Measurements from ENCODE around the gene PPP1R9A. TPM values are rescaled to one million over a fixed set of nuclear protein-coding genes. Genes with fewer than 3 reads are reported as not detected.
A peak's percentile ranks its signal among the peaks of the same experiment; 100 is the strongest.
"Not testable (repeated sequence)": the region's sequence is repeated elsewhere in the genome, so short reads cannot be mapped to it uniquely, and the experiment has no call there.

PPP1R9A gene
- total and polyA plus RNA-seq, 5 experiments from 2014 or later, result 0.14 to 0.75 (median 0.18) TPM; not detected in 2

DNA sequence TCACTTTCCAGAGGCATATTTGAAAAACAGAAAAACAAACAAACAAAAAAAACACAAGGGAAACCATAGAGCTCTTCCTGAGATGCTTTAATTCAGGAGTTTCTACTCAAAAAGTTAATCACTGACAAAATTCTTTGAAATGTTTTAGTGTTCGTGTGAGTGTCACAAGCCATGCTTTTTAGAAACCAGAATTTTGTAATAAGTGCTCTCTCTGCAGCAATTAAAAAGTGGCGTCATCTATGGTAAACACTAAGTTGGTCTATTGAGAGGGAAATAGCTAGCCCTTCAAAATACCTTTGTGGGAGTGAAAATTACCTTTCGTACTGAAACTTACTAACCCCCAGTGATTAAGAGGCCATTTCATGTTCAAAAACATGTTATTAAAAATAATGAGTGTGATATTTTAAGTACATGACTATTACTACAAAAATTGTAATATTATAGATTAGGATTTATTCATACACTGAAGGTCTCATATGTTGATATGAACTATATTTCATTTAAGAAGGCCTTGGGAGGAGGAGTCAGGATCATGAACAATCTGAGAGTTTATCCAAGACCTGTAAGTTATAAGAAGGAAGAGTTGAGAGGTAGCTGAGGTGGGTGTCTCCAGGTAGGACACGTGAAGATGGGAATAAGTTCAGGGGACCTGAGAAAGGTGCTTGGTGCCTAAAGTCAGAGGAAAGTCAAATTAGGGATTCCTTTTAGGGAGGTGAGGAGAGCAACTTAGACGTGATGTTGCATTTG, 94.6 kb downstream of the PPP1R9A start:
- Mint-ChIP-seq H3K4me3 (no peak overlapping the region), H3K36me3 (no peaks in the 10 kb centered on the region), H3K27me3 (peaks cover 0 to 5% (median 0%) of the 10 kb centered on the region in 5 donors), H3K27ac (no peak overlapping the region), H3K9me3 (peaks cover 0 to 2% (median 0%) of the 10 kb centered on the region in 9 donors), H3K4me1 (no peaks in the 10 kb centered on the region)
- ATAC-seq, result no peak
- POLR2A ChIA-PET, result no interaction called here
- no peak for DNase-seq

DNA sequence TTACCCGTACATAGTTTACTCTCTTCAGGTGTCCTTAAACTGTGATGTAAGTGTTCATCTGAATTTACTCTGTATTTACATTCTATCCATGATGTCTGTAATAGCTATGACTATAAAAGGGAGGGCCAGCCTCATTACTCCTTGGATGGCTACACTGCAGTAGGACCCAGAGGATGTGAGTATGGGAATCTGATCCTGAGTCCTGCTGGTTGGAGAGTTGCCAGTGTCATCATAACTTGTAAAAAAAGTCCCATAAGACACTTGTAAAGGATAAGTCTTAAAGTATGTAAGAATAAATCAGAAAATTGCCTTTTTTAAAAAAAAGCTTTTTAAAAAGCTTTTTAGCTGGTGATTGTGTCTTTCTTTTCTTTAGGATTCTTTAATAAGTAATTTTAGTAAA, 95.4 kb downstream of the PPP1R9A start:
- Mint-ChIP-seq H3K27me3 (peaks cover 0 to 5% (median 0%) of the 10 kb centered on the region in 5 donors), H3K27ac (no peak overlapping the region), H3K4me3 (no peak overlapping the region), H3K9me3 (peaks cover 0 to 2% (median 0%) of the 10 kb centered on the region in 9 donors), H3K4me1 (no peaks in the 10 kb centered on the region), H3K36me3 (no peaks in the 10 kb centered on the region)
- ATAC-seq (no peak), DNase-seq (no peak)
- POLR2A ChIA-PET, result no interaction called here

DNA sequence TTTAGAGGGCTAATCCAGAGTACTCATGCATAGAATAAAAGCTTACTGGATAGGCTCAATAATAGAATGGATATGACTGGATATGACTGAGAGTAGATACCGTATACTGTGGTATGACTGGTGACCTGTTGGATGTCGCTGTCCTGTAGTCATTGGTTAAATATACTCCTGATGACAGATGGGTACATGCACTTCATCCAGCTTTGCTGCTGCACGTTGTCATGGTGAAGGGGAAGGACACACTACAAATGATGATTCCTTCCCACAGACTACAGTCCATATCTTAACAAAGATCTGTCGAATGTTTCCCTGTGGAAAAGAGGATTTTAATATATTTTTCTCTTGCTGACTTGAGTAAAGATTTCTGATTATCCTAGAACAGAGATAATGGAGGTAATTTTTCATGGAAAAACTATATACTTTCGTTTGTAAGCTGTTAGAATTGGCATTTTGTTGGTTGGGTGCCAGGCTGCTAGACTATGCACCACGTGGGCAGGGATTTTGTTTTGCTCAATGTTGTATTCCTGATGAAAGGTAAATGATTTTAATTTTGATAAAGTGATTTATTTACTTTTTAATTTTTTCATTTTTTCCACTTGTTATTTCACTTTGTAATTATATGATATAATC, 97.3 kb downstream of the PPP1R9A start:
- H3K9me3 Mint-ChIP-seq, result peaks cover 0 to 5% (median 0%) of the 10 kb centered on the region in 9 donors
- H3K27ac Mint-ChIP-seq, result no peak overlapping the region
- no peaks in the 10 kb centered on the region for H3K4me1 Mint-ChIP-seq
- ATAC-seq, result no peak
- POLR2A ChIA-PET, result no interaction called here
- no peak for DNase-seq
- H3K36me3 Mint-ChIP-seq, result no peaks in the 10 kb centered on the region
- no peaks in the 10 kb centered on the region for H3K27me3 Mint-ChIP-seq
- no peak overlapping the region for H3K4me3 Mint-ChIP-seq

DNA sequence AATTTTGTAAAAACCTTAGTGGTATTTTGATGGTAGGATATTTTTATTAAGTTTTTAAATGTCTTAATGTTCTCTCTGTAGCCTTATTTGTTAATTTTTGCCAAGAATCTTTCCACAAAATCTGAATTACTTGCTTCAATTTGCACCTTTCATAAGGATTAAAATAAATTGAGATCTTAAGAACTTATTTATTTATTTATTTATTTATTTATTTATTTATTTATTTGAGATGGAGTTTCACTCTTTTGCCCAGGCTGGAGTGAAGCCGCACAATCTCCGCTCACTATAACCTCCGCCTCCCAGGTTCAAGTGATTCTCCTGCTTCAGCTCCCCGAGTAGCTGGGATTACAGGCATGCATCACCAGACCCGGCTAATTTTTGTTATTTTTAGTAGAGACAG, 98.6 kb downstream of the PPP1R9A start:
- DNase-seq (no peak), ATAC-seq (no peak)
- peaks cover 0 to 5% (median 0%) of the 10 kb centered on the region in 9 donors for H3K9me3 Mint-ChIP-seq
- no peak overlapping the region for H3K27ac Mint-ChIP-seq
- POLR2A ChIA-PET, result no interaction called here
- no peaks in the 10 kb centered on the region for H3K4me1 Mint-ChIP-seq
- H3K27me3 Mint-ChIP-seq, result no peaks in the 10 kb centered on the region
- H3K4me3 Mint-ChIP-seq, result no peak overlapping the region
- H3K36me3 Mint-ChIP-seq, result no peaks in the 10 kb centered on the region

DNA sequence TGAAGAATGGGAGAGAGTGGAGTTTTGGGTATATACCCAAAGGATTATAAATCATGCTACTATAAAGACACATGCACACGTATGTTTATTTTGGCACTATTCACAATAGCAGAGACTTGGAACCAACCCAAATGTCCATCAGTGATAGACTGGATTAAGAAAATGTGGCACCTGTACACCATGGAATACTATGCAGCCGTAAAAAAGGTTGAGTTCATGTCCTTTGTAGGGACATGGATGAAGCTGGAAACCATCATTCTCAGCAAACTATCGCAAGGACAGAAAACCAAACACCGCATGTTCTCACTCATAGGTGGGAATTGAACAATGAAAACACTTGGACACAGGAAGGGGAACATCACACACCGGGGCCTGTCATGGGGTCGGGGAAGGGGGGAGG, 101.4 kb downstream of the PPP1R9A start:
- H3K9me3 Mint-ChIP-seq, DNase-seq, H3K27me3 Mint-ChIP-seq, H3K4me3 Mint-ChIP-seq, POLR2A ChIA-PET, H3K27ac Mint-ChIP-seq, ATAC-seq, H3K4me1 Mint-ChIP-seq, H3K36me3 Mint-ChIP-seq: not testable (repeated sequence)

DNA sequence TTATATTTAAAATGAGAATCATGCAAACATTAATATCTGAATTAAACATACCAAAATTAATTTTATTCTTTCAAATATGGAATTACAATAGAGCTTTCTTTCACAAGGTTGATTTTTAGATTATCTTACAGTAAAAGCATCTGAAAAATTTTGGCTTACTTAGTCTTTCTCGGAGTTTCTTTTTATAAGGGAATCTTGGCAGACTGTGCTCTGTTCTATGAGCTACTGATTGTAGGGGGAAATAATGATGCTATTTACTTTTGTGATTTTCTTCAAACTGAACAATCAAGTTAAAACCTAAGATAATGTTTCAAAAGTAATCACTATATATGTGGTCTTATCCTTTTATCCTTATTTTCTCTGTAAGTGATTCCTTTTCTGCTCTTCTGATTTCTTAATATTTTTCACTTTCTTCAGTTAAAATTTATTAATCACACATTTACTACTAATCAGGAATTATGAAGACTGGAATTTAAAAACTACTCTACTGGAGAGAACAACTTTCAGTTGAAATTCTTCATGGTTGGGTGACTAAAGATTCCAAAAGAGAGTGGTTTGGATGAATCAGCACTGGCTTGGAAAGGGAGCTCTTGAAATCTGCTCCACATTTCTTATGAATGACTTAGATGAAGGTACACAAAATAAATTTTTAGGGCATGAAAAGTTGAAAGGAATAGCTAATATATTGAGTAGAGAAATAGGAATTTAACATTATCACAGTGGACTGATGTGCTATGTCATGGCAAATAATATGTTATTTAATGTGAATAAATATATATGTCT, 103.9 kb downstream of the PPP1R9A start:
- Mint-ChIP-seq H3K27me3 (no peaks in the 10 kb centered on the region), H3K9me3 (peaks cover 0 to 5% (median 0%) of the 10 kb centered on the region in 9 donors), H3K4me1 (no peaks in the 10 kb centered on the region), H3K4me3 (no peak overlapping the region), H3K36me3 (no peaks in the 10 kb centered on the region), H3K27ac (no peak overlapping the region)
- POLR2A ChIA-PET, result no interaction called here
- no peak for ATAC-seq
- DNase-seq, result no peak

DNA sequence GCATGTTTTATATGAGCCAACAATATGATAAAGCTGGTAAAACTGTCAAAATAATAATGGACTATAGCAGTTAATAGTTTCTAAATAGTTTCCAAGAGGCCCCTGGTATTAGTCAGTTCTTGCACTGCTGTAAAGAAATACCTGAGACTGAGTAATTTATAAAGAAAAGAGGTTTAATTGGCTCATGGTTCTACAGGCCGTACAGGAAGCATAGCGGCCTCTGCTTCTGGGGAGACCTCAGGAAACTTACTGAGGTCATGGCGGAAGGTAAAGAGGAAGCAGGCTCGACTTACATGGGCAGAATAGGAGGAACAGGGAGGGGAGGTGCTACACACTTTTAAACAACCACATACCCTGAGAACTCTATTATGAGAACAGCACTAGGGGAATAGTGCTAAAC, 104.6 kb downstream of the PPP1R9A start:
- POLR2A ChIA-PET, result no interaction called here

DNA sequence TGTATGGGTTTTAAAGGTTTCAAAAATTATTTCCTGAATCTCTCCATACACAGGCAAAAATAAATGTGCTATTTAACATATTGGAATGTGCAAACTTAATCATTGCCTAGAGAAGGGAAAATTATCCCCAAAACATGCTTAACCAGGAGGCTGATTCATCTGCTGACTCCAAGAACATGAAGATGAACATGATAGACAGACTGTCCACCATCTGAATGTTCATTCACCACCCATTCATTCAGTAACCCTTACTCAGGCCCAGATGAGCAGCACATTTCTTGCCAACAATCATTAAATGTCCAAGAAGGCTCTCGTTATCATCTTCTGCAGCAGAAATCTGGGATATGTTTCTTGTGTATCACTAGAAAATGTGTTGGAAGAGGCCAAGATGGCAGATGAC, 110.6 kb downstream of the PPP1R9A start:
- peaks cover 0 to 12% (median 3%) of the 10 kb centered on the region in 9 donors for H3K9me3 Mint-ChIP-seq
- POLR2A ChIA-PET, result no interaction called here

More for the DNA sequence above, 104.6 kb downstream of the PPP1R9A start:
- DNase-seq (no peak), ATAC-seq (no peak)
- Mint-ChIP-seq H3K4me3 (no peak overlapping the region), H3K36me3 (no peaks in the 10 kb centered on the region), H3K27me3 (no peaks in the 10 kb centered on the region), H3K9me3 (peaks cover 0 to 5% (median 0%) of the 10 kb centered on the region in 9 donors), H3K27ac (no peak overlapping the region), H3K4me1 (no peaks in the 10 kb centered on the region)

DNA sequence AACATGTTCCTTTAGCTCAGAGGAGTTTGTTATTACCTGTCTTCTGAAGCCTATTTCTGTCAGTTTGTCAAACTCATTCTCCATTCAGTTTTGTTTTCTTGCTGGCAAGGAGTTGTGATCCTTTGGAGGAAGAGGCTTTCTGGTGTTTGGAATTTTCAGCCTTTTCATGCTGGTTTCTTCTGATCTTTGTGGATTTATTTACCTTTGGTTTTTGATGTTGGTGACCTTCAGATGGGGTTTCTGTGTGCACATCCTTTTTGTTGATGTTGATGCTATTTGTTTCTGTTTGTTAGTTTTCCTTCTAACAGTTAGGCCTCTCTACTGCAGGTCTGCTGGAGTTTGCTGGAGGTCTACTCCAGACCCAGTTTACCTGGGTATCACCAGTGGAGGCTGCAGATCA, 118.6 kb downstream of the PPP1R9A start:
- H3K4me3 Mint-ChIP-seq, result no peak overlapping the region
- H3K27ac Mint-ChIP-seq, result no peak overlapping the region
- peaks cover 0 to 11% (median 0%) of the 10 kb centered on the region in 3 donors for H3K36me3 Mint-ChIP-seq
- POLR2A ChIA-PET, result no interaction called here
- no peak for ATAC-seq
- no peak for DNase-seq
- peaks cover 0 to 35% (median 14%) of the 10 kb centered on the region in 9 donors for H3K9me3 Mint-ChIP-seq
- H3K27me3 Mint-ChIP-seq, result peaks cover 0 to 6% (median 0%) of the 10 kb centered on the region in 5 donors
- H3K4me1 Mint-ChIP-seq, result no peaks in the 10 kb centered on the region

More for the DNA sequence above, 110.6 kb downstream of the PPP1R9A start:
- H3K27ac Mint-ChIP-seq, result no peak overlapping the region
- H3K36me3 Mint-ChIP-seq, result no peaks in the 10 kb centered on the region
- ATAC-seq (no peak), DNase-seq (no peak)
- H3K4me1 Mint-ChIP-seq, result no peaks in the 10 kb centered on the region
- H3K4me3 Mint-ChIP-seq, result no peak overlapping the region
- H3K27me3 Mint-ChIP-seq, result no peaks in the 10 kb centered on the region

DNA sequence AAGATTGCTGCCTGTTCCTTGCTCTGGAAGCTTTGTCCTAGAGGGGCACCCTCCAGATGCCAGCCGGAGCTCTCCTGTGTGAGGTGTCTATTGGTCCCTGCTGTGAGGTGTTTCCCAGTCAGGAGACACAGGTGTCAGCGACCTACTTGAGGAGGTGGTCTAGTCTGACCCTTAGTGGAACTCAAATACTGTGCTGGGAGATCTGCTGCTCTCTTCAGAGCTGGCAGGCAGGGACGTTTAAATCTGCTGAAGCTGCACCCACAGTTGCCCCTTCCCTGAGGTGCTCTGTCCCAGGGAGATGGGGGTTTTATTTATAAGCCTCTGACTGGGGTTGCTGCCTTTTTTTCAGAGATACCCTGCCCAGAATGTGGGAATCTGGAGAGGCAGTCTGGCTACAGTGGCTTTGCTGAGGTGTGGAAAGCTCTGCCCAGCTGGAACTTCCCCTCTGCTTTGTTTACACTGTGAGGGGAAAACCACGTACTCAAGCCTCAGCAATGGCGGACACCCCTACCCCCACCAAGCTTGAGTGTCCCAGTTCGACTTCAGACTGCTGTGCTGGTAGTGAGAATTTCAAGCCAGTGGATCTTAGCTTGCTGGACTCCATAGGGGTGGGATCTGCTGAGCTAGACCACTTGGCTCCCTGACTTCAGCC, 119.2 kb downstream of the PPP1R9A start:
- POLR2A ChIA-PET, result no interaction called here
- DNase-seq (no peak), ATAC-seq (no peak)
- Mint-ChIP-seq H3K36me3 (peaks cover 0 to 11% (median 0%) of the 10 kb centered on the region in 3 donors), H3K27ac (no peak overlapping the region), H3K4me3 (no peak overlapping the region), H3K27me3 (peaks cover 0 to 6% (median 0%) of the 10 kb centered on the region in 5 donors), H3K9me3 (peaks cover 0 to 31% (median 14%) of the 10 kb centered on the region in 9 donors), H3K4me1 (no peaks in the 10 kb centered on the region)

DNA sequence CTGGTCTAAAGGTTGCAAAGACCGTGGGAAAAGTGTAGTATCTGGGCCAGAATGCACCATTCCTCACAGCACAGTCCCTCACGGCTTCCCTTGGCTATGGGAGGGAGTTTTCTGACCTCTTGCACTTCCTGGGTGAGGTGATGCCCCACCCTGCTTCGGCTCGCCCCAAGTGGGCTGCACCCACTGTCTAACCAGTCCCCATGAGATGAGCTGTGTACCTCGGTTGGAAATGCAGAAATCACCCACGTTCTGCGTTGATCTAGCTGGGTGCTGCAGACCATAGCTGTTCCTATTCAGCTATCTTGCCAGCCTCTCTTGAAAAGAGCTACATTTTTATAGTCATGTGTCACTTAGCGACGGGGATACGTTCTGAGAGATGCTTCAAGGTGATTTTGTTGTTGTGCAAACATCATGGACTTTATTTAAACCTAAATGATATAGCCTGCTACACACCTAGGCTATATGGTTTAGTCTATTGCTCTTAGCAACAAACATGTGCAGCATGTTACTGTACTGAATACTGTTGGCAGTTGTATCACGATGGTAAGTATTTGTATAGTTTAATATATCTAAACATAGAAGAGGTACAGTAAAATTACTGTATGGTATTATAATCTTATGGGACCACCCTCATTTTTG, 120.0 kb downstream of the PPP1R9A start:
- Mint-ChIP-seq H3K36me3 (peaks cover 0 to 11% (median 0%) of the 10 kb centered on the region in 3 donors), H3K9me3 (peaks cover 0 to 31% (median 11%) of the 10 kb centered on the region in 9 donors), H3K27ac (no peak overlapping the region), H3K4me1 (no peaks in the 10 kb centered on the region), H3K27me3 (peaks cover 0 to 6% (median 0%) of the 10 kb centered on the region in 5 donors), H3K4me3 (peak overlapping the region in 1 of 10 donors; percentile 9)
- no peak for ATAC-seq
- POLR2A ChIA-PET, result no interaction called here
- DNase-seq, result no peak

DNA sequence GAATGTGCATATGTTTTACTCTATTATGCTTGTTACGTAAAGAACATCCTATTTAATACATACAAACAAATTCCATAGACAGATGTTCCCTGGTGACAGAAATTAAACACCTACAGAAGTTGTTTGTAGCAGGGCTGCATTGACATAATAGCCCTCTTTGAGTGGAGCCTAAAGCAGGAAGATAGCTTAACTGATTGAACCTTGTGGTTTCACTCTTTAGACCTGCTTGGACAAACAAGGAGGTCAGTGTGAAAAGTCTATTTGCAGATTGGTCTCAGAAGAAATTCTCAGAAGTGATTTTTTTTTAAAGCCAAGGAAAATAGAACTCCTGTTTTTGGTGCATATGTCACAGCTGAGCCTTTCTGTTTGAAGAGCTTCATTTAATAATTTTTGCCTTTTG, 121.3 kb downstream of the PPP1R9A start:
- Mint-ChIP-seq H3K27ac (no peak overlapping the region), H3K9me3 (peaks cover 0 to 23% (median 10%) of the 10 kb centered on the region in 9 donors), H3K36me3 (peaks cover 0 to 11% (median 0%) of the 10 kb centered on the region in 3 donors), H3K4me1 (no peaks in the 10 kb centered on the region), H3K27me3 (peaks cover 0 to 4% (median 0%) of the 10 kb centered on the region in 5 donors), H3K4me3 (no peak overlapping the region)
- ATAC-seq, result no peak
- no peak for DNase-seq
- POLR2A ChIA-PET, result no interaction called here
